Esophagus muscularis mucosa (tissue), 4 donors: ENCODE data around the gene NOX3.
"Not testable (repeated sequence)": the region's sequence is repeated elsewhere in the genome, so short reads cannot be mapped to it uniquely, and the experiment has no call there.

Experiments
- CTCF ChIP-seq, 3 experiments: fragments of 200-600 bp in 2 of 3; fragments of 450-650 bp in 1 of 3; sonication (generic) in 2 of 3; IDR thresholded peaks; one replicate each; pipeline ENCODE4 v1.5.1; 2017 to 2019; ENCODE audit warnings: antibody characterized with exemption in 3 of 3, mild to moderate bottlenecking in 2 of 3, moderate library complexity in 1 of 3
- EP300 ChIP-seq: sonication (generic); formaldehyde crosslinking; IDR thresholded peaks from one replicate; pipeline ENCODE4 v1.6.1; 2017; ENCODE audit warnings: antibody characterized with exemption
- POLR2A ChIP-seq: fragments of 450-650 bp; IDR thresholded peaks from one replicate; pipeline ENCODE4 v1.6.1; 2017; ENCODE audit warnings: antibody characterized with exemption, moderate library complexity, mild to moderate bottlenecking, low read depth
- POLR2AphosphoS5 ChIP-seq, 2 donors: sonication (generic); formaldehyde crosslinking; IDR thresholded peaks; one replicate each; pipeline ENCODE4 v1.6.1; 2017; ENCODE audit warnings: antibody characterized with exemption in 2 of 2

- TF ChIP-seq POLR2AphosphoS5 (IDR thresholded peaks at IDR 0.05); POLR2A; CTCF (IDR thresholded peaks at IDR 0.05); EP300: not testable (repeated sequence)
Measured at GRCh38 chr6:155470979-155471616, 15.5 kb upstream of the NOX3 start.
